Measurements from ENCODE around the gene C1orf210. TPM values are rescaled to one million over a fixed set of nuclear protein-coding genes. Genes with fewer than 3 reads are reported as not detected.

The C1orf210 gene
- total RNA-seq, 4 donors from 2014 or later: 4.3 to 20.9 (median 16.0) TPM

- no peak overlapping the region for H3K27ac ChIP-seq
- H3K27me3 ChIP-seq: no peaks in the 10 kb centered on the region
- WGBS: 89% methylated on average over 4 of the region's 4 CpGs
- TF ChIP-seq POLR2AphosphoS5 (IDR thresholded peaks at IDR 0.05): no peak
- no peak for TF ChIP-seq POLR2A (IDR thresholded peaks at IDR 0.05)
- no peak for TF ChIP-seq EP300 (IDR thresholded peaks at IDR 0.05)
- TF ChIP-seq, protein P1, sequence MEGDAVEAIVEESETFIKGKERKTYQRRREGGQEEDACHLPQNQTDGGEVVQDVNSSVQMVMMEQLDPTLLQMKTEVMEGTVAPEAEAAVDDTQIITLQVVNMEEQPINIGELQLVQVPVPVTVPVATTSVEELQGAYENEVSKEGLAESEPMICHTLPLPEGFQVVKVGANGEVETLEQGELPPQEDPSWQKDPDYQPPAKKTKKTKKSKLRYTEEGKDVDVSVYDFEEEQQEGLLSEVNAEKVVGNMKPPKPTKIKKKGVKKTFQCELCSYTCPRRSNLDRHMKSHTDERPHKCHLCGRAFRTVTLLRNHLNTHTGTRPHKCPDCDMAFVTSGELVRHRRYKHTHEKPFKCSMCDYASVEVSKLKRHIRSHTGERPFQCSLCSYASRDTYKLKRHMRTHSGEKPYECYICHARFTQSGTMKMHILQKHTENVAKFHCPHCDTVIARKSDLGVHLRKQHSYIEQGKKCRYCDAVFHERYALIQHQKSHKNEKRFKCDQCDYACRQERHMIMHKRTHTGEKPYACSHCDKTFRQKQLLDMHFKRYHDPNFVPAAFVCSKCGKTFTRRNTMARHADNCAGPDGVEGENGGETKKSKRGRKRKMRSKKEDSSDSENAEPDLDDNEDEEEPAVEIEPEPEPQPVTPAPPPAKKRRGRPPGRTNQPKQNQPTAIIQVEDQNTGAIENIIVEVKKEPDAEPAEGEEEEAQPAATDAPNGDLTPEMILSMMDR (IDR thresholded peaks at IDR 0.05): no peak
- peaks cover 12% of the 10 kb centered on the region for H3K4me1 ChIP-seq
- no peaks in the 10 kb centered on the region for H3K36me3 ChIP-seq
- DNase-seq (ENCODE audit: low spot score in 2 of 2): no peak
- H3K9me3 ChIP-seq: no peaks in the 10 kb centered on the region
- no peak overlapping the region for H3K4me3 ChIP-seq
Measured at GRCh38 chr1:43232482-43232881, 52.9 kb downstream of the C1orf210 start.

DNA sequence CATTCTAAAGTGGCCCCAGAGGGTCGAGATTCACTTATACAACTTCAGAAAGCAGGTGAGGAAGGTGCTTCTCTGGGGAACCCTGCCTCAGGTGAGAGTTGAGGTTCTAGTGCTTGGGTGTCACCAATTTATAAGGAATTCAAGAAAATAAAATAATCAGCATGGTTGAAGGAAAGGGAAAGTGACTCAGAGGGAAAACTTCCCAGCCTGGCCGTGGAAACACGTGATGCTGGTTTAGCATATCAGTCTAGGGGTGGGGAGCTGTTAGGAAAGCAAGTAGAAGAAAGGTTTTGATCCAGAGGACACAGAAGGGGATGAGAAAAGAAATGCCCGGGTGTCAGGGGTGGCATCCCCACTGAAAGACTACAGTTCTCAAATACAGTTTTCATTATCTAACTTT lies 53.3 kb downstream of the C1orf210 start:
- WGBS: 48% methylated on average over 4 of the region's 4 CpGs
- peaks cover 12% of the 10 kb centered on the region for H3K4me1 ChIP-seq
- no peak overlapping the region for H3K4me3 ChIP-seq
- no peaks in the 10 kb centered on the region for H3K36me3 ChIP-seq
- no peak for DNase-seq (ENCODE audit: low spot score in 2 of 2)
- H3K9me3 ChIP-seq: no peaks in the 10 kb centered on the region
- H3K27ac ChIP-seq: no peak overlapping the region
- H3K27me3 ChIP-seq: no peaks in the 10 kb centered on the region
- TF ChIP-seq, protein P1 (IDR thresholded peaks at IDR 0.05): no peak
- TF ChIP-seq POLR2AphosphoS5 (IDR thresholded peaks at IDR 0.05) (no peak), EP300 (IDR thresholded peaks at IDR 0.05) (no peak), POLR2A (IDR thresholded peaks at IDR 0.05) (no peak)

Other genes starting within 250 kb of the C1orf210 start
- 10 to 100 TPM; 34.7 to 67.0 (median 56.4) TPM for gene EBNA1BP2, start 113.3 kb downstream of the C1orf210 start, total RNA-seq
- gene CFAP57, start 113.3 kb downstream of the C1orf210 start, total RNA-seq: under 1 TPM in 3 of 4 donors, not detected in 1; 0.10 to 0.81 (median 0.11) TPM
- 10 to 100 TPM in 2 of 4 donors, 1 to 10 TPM in 2; 5.7 to 27.1 (median 14.8) TPM for gene TMEM125, start 15.6 kb downstream of the C1orf210 start, total RNA-seq
- gene TIE1, start 15.4 kb upstream of the C1orf210 start, total RNA-seq: 10 to 100 TPM in 3 of 4 donors, 1 to 10 TPM in 1; 5.4 to 19.0 (median 11.3) TPM
- not detected for gene MPL, start 52.2 kb upstream of the C1orf210 start, total RNA-seq
- gene CDC20, start 73.4 kb upstream of the C1orf210 start, total RNA-seq: 10 to 100 TPM in 1 of 4 donors, 1 to 10 TPM in 3; 5.8 to 11.6 (median 7.8) TPM
- gene ELOVL1, start 82.4 kb upstream of the C1orf210 start, total RNA-seq: 100 to 1,000 TPM; 149 to 434 (median 349) TPM
- 10 to 100 TPM; 26.8 to 43.2 (median 40.3) TPM for gene MED8, start 104.2 kb upstream of the C1orf210 start, total RNA-seq
- 100 to 1,000 TPM in 1 of 4 donors, 10 to 100 TPM in 3; 44.2 to 132 (median 65.5) TPM for gene SZT2, start 104.3 kb upstream of the C1orf210 start, total RNA-seq
- 10 to 100 TPM; 27.8 to 55.8 (median 39.5) TPM for gene HYI, start 168.3 kb upstream of the C1orf210 start, total RNA-seq
- 100 to 1,000 TPM; 209 to 373 (median 289) TPM for gene PTPRF, start 245.3 kb upstream of the C1orf210 start, total RNA-seq

Measured in suprapubic skin (tissue), 4 donors.